SK-N-SH treated with all-trans-retinoic acid at 6 μM for 48 hours (cell line): ENCODE data around the gene GLRB.
A peak's percentile ranks its signal among the peaks of the same experiment; 100 is the strongest.
"Not testable (repeated sequence)": the region's sequence is repeated elsewhere in the genome, so short reads cannot be mapped to it uniquely, and the experiment has no call there.

Experiments
- ATAC-seq: fragments of 200-7000 bp; cut with Tn5 transposase; 3 replicates; pipeline ENCODE4 v1.9.1; 2020; ENCODE audit warnings: mild to moderate bottlenecking, moderate library complexity
- ARNTL ChIP-seq: fragments of 450-650 bp; formaldehyde crosslinking; IDR thresholded peaks from 2 replicates; pipeline ENCODE4 v1.5.0; 2020; ENCODE audit warnings: low read depth, mild to moderate bottlenecking, moderate library complexity, borderline replicate concordance
- BACH2 ChIP-seq: fragments of 250-450 bp; sonication (Bioruptor Pico); IDR thresholded peaks from 2 replicates; pipeline ENCODE4 v1.9.0; 2021; ENCODE audit warnings: mild to moderate bottlenecking, borderline replicate concordance
- CSDC2 ChIP-seq: fragments of 250-450 bp; sonication (Bioruptor Pico); IDR thresholded peaks from 2 replicates; pipeline ENCODE4 v1.5.0; 2020; ENCODE audit warnings: mild to moderate bottlenecking, moderate library complexity
- ESRRG ChIP-seq: fragments of 250-450 bp; sonication (Bioruptor Pico); IDR thresholded peaks from 2 replicates; pipeline ENCODE4 v1.6.1; 2021; ENCODE audit warnings: mild to moderate bottlenecking
- GLIS3 ChIP-seq: fragments of 250-450 bp; sonication (Bioruptor Pico); IDR thresholded peaks from 2 replicates; pipeline ENCODE4 v1.5.0; 2020; ENCODE audit warnings: mild to moderate bottlenecking, moderate library complexity
- ISL1 ChIP-seq: fragments of 250-450 bp; sonication (Bioruptor Pico); IDR thresholded peaks from 2 replicates; pipeline ENCODE4 v2.1.2; 2022; ENCODE audit warnings: mild to moderate bottlenecking, moderate library complexity
- PPARA ChIP-seq: fragments of 250-450 bp; sonication (Bioruptor Pico); IDR thresholded peaks from 2 replicates; pipeline ENCODE4 v1.5.0; 2020; ENCODE audit warnings: mild to moderate bottlenecking, borderline replicate concordance
- SNAI2 ChIP-seq: fragments of 250-450 bp; sonication (Bioruptor Pico); IDR thresholded peaks from 2 replicates; pipeline ENCODE4 v1.5.0; 2020; ENCODE audit warnings: mild to moderate bottlenecking, moderate library complexity
- TCF4 ChIP-seq: fragments of 250-450 bp; sonication (Bioruptor Pico); IDR thresholded peaks from 2 replicates; pipeline ENCODE4 v1.8.0; 2021; ENCODE audit warnings: mild to moderate bottlenecking, moderate library complexity, borderline replicate concordance
- TOX ChIP-seq: fragments of 250-450 bp; sonication (Bioruptor Pico); IDR thresholded peaks from 2 replicates; pipeline ENCODE4 v1.8.0; 2021; ENCODE audit warnings: mild to moderate bottlenecking, moderate library complexity, borderline replicate concordance
- ZC3H10 ChIP-seq: fragments of 250-450 bp; sonication (Bioruptor Pico); IDR thresholded peaks from 2 replicates; pipeline ENCODE4 v1.5.1; 2021; ENCODE audit warnings: mild to moderate bottlenecking, moderate library complexity
- ZFP30 ChIP-seq: fragments of 450-650 bp; formaldehyde crosslinking; IDR thresholded peaks from 2 replicates; pipeline ENCODE4 v1.5.0; 2022; ENCODE audit warnings: mild to moderate bottlenecking, moderate library complexity
- ZNF565 ChIP-seq: fragments of 450-650 bp; formaldehyde crosslinking; conservative IDR thresholded peaks from 2 replicates; pipeline ENCODE4 v1.5.0; 2020; ENCODE audit warnings: low read depth, mild to moderate bottlenecking, moderate library complexity
- ZNF70 ChIP-seq: fragments of 450-650 bp; formaldehyde crosslinking; IDR thresholded peaks from 2 replicates; pipeline ENCODE4 v1.5.0; 2020; ENCODE audit warnings: mild to moderate bottlenecking, moderate library complexity
- ZNF8 ChIP-seq: fragments of 450-650 bp; formaldehyde crosslinking; IDR thresholded peaks from 2 replicates; pipeline ENCODE4 v1.5.0; 2020; ENCODE audit warnings: mild to moderate bottlenecking, moderate library complexity
- TF ChIP-seq, protein P1 (sequence below): fragments of 250-450 bp; sonication (Bioruptor Pico); IDR thresholded peaks from 2 replicates; pipeline ENCODE4 v1.8.0; 2020; ENCODE audit warnings: mild to moderate bottlenecking, moderate library complexity, borderline replicate concordance
- TF ChIP-seq, protein P2 (sequence below): fragments of 250-450 bp; sonication (Bioruptor Pico); IDR thresholded peaks from 2 replicates; pipeline ENCODE4 v1.5.0; 2020; ENCODE audit warnings: mild to moderate bottlenecking, moderate library complexity
- TF ChIP-seq, protein P3 (sequence below): fragments of 250-450 bp; sonication (Bioruptor Pico); IDR thresholded peaks from 2 replicates; pipeline ENCODE4 v1.5.1; 2020; ENCODE audit warnings: low read depth, mild to moderate bottlenecking, moderate library complexity
- TF ChIP-seq, protein P4 (sequence below): fragments of 250-450 bp; sonication (Bioruptor Pico); IDR thresholded peaks from 2 replicates; pipeline ENCODE4 v1.8.0; 2021; ENCODE audit warnings: low read depth, mild to moderate bottlenecking, moderate library complexity, borderline replicate concordance
- TF ChIP-seq, protein P5 (sequence below): fragments of 250-450 bp; sonication (Bioruptor Pico); IDR thresholded peaks from 2 replicates; pipeline ENCODE4 v1.5.1; 2021; ENCODE audit warnings: mild to moderate bottlenecking, moderate library complexity

The GLRB gene

DNA sequence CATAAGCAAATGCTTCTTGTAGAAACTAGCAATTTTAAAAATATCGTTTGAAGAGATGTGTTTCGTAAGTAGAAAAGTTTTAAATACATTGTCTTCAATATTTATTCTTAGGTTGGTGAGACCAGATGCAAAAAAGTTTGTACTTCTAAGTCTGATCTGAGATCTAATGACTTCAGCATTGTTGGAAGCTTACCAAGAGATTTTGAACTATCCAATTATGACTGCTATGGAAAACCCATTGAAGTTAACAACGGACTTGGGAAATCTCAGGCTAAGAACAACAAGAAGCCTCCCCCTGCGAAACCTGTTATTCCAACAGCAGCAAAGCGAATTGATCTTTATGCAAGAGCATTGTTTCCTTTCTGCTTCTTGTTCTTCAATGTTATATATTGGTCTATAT is 94.4 kb downstream of the GLRB start:
- TF ChIP-seq PPARA (CRISPR knock-in tag) (no peak), ARNTL (CRISPR knock-in tag) (no peak)
- TF ChIP-seq, protein P1, sequence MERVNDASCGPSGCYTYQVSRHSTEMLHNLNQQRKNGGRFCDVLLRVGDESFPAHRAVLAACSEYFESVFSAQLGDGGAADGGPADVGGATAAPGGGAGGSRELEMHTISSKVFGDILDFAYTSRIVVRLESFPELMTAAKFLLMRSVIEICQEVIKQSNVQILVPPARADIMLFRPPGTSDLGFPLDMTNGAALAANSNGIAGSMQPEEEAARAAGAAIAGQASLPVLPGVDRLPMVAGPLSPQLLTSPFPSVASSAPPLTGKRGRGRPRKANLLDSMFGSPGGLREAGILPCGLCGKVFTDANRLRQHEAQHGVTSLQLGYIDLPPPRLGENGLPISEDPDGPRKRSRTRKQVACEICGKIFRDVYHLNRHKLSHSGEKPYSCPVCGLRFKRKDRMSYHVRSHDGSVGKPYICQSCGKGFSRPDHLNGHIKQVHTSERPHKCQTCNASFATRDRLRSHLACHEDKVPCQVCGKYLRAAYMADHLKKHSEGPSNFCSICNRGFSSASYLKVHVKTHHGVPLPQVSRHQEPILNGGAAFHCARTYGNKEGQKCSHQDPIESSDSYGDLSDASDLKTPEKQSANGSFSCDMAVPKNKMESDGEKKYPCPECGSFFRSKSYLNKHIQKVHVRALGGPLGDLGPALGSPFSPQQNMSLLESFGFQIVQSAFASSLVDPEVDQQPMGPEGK (CRISPR knock-in tag): no peak
- no peak for ATAC-seq

DNA sequence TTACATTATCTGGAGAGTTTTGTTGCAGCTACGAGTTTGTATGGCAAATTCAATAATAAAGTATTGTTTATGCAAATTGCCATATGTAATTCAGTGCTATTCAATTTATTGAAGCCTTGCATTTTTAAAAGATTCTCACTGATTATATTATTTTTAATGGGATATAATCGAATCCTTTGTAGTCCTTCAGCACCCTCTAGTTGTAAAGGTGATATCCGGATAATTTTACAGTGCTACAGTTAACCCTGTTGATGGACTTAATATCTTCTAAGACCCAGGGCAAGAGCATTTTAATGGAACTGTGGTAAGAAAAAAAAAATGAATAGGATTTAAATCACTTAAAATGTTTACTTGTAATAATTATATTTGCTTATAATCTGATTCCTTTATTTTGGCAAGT is 96.1 kb downstream of the GLRB start:
- TF ChIP-seq ZNF70 (CRISPR knock-in tag): no peak
- TF ChIP-seq, protein P2, sequence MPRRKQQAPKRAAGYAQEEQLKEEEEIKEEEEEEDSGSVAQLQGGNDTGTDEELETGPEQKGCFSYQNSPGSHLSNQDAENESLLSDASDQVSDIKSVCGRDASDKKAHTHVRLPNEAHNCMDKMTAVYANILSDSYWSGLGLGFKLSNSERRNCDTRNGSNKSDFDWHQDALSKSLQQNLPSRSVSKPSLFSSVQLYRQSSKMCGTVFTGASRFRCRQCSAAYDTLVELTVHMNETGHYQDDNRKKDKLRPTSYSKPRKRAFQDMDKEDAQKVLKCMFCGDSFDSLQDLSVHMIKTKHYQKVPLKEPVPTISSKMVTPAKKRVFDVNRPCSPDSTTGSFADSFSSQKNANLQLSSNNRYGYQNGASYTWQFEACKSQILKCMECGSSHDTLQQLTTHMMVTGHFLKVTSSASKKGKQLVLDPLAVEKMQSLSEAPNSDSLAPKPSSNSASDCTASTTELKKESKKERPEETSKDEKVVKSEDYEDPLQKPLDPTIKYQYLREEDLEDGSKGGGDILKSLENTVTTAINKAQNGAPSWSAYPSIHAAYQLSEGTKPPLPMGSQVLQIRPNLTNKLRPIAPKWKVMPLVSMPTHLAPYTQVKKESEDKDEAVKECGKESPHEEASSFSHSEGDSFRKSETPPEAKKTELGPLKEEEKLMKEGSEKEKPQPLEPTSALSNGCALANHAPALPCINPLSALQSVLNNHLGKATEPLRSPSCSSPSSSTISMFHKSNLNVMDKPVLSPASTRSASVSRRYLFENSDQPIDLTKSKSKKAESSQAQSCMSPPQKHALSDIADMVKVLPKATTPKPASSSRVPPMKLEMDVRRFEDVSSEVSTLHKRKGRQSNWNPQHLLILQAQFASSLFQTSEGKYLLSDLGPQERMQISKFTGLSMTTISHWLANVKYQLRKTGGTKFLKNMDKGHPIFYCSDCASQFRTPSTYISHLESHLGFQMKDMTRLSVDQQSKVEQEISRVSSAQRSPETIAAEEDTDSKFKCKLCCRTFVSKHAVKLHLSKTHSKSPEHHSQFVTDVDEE (CRISPR knock-in tag): no peak
- no peak for TF ChIP-seq ZNF8
- TF ChIP-seq GLIS3 (CRISPR knock-in tag): no peak
- no peak for TF ChIP-seq ZFP30 (CRISPR knock-in tag)
- TF ChIP-seq, protein P3, sequence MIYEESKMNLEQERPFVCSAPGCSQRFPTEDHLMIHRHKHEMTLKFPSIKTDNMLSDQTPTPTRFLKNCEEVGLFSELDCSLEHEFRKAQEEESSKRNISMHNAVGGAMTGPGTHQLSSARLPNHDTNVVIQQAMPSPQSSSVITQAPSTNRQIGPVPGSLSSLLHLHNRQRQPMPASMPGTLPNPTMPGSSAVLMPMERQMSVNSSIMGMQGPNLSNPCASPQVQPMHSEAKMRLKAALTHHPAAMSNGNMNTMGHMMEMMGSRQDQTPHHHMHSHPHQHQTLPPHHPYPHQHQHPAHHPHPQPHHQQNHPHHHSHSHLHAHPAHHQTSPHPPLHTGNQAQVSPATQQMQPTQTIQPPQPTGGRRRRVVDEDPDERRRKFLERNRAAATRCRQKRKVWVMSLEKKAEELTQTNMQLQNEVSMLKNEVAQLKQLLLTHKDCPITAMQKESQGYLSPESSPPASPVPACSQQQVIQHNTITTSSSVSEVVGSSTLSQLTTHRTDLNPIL: no peak
- TF ChIP-seq ARNTL (CRISPR knock-in tag): no peak
- no peak for TF ChIP-seq ZNF565 (CRISPR knock-in tag)
- ATAC-seq: peak; percentile 59; the same call in 2 of the 3 replicates

DNA sequence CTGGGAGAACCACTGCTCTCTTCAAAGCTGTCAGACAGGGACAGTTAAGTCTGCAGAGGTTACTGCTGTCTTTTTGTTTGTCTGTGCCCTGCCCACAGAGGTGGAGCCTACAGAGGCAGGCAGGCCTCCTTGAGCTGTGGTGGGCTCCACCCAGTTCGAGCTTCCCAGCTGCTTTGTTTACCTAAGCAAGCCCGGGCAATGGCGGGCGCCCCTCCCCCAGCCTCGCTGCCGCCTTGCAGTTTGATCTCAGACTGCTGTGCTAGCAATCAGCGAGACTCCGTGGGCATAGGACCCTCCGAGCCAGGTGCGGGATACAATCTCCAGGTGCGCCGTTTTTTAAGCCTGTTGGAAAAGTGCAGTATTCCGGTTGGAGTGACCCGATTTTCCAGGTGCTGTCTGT is 104.3 kb downstream of the GLRB start:
- ATAC-seq: not testable (repeated sequence)

DNA sequence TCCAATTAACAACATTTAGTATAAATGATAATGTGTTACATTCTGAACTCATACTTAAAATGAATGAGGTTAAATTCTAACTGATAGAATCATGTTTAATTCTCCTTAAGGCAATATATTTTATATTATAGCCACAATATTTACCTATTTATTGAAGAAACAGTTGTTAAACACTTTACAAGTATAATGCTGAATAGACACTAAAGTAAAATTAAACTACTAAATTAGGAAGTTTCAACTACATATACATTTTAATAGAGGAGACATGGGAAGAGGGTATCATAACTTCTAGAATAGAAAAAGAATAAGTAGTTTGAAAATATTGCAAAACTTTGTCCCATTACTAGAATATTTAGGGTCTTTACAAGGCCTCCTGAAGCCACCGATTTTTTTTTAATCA is 108.3 kb downstream of the GLRB start:
- ATAC-seq: no peak
- no peak for TF ChIP-seq TOX (CRISPR knock-in tag)
- TF ChIP-seq, protein P1 (CRISPR knock-in tag): no peak
- no peak for TF ChIP-seq ESRRG (CRISPR knock-in tag)
- TF ChIP-seq SNAI2: no peak
- TF ChIP-seq ZNF8: no peak
- TF ChIP-seq PPARA (CRISPR knock-in tag): no peak
- TF ChIP-seq, protein P4, sequence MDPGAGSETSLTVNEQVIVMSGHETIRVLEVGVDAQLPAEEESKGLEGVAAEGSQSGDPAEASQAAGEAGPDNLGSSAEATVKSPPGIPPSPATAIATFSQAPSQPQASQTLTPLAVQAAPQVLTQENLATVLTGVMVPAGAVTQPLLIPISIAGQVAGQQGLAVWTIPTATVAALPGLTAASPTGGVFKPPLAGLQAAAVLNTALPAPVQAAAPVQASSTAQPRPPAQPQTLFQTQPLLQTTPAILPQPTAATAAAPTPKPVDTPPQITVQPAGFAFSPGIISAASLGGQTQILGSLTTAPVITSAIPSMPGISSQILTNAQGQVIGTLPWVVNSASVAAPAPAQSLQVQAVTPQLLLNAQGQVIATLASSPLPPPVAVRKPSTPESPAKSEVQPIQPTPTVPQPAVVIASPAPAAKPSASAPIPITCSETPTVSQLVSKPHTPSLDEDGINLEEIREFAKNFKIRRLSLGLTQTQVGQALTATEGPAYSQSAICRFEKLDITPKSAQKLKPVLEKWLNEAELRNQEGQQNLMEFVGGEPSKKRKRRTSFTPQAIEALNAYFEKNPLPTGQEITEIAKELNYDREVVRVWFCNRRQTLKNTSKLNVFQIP (CRISPR knock-in tag): no peak
- no peak for TF ChIP-seq CSDC2 (CRISPR knock-in tag)
- no peak for TF ChIP-seq TCF4 (CRISPR knock-in tag)
- TF ChIP-seq, protein P3: no peak
- TF ChIP-seq ZNF70 (CRISPR knock-in tag): no peak
- no peak for TF ChIP-seq ZNF565 (CRISPR knock-in tag)
- no peak for TF ChIP-seq ISL1 (CRISPR knock-in tag)
- no peak for TF ChIP-seq BACH2 (CRISPR knock-in tag)
- TF ChIP-seq, protein P2 (CRISPR knock-in tag): no peak
- TF ChIP-seq ZC3H10 (CRISPR knock-in tag): no peak
- TF ChIP-seq, protein P5, sequence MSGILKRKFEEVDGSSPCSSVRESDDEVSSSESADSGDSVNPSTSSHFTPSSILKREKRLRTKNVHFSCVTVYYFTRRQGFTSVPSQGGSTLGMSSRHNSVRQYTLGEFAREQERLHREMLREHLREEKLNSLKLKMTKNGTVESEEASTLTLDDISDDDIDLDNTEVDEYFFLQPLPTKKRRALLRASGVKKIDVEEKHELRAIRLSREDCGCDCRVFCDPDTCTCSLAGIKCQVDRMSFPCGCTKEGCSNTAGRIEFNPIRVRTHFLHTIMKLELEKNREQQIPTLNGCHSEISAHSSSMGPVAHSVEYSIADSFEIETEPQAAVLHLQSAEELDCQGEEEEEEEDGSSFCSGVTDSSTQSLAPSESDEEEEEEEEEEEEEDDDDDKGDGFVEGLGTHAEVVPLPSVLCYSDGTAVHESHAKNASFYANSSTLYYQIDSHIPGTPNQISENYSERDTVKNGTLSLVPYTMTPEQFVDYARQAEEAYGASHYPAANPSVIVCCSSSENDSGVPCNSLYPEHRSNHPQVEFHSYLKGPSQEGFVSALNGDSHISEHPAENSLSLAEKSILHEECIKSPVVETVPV: no peak
